Measurements from ENCODE around the gene TNRC6A. TPM values are rescaled to one million over a fixed set of nuclear protein-coding genes. Genes with fewer than 3 reads are reported as not detected.

The TNRC6A gene
- total and polyA plus RNA-seq, 2 of the 13 experiments (the other 11 are each of a cell fraction or from before 2014, with no cell fraction given): 30.9 to 43.6 TPM

- TF ChIP-seq DNMT3B (CRISPR knock-in tag; conservative IDR thresholded peaks at IDR 0.05): no peak
Measured at GRCh38 chr16:24717411-24717810, 12.0 kb upstream of the TNRC6A start (continued).

- Histone ChIP-seq H3K9ac (ENCODE audit: insufficient read depth, low read depth, low read length) (no peak overlapping the region), H3K4me2 (ENCODE audit: low read depth, low read length) (no peak overlapping the region), H3K27me3 (ENCODE audit: control insufficient read depth in 1 of 2, insufficient read depth in 2 of 2, low read length in 2 of 2) (peaks cover 0 to 10% of the 10 kb centered on the region in 2 experiments; a peak in 1 of 5 replicates), H3K36me3 (replicated peaks in 1 of 2; ENCODE audit: control insufficient read depth in 1 of 2, insufficient read depth in 2 of 2, low read length in 2 of 2) (no peaks in the 10 kb centered on the region), H3K79me2 (ENCODE audit: insufficient read depth, low read length) (no peaks in the 10 kb centered on the region), H3K4me1 (ENCODE audit: insufficient read depth, low read length) (no peaks in the 10 kb centered on the region), H2AFZ (ENCODE audit: low read length) (no peak overlapping the region), H3K4me3 (replicated peaks in 1 of 3; ENCODE audit: insufficient read depth in 1 of 3, low read depth in 2 of 3, low read length in 3 of 3) (no peak overlapping the region), H4K20me1 (ENCODE audit: insufficient read depth, low read length) (no peaks in the 10 kb centered on the region), H3K9me3 (ENCODE audit: low read length) (no peaks in the 10 kb centered on the region), H3K27ac (ENCODE audit: extremely low read length, insufficient read depth, low read length) (no peak overlapping the region)
- ChIA-PET CTCF (ENCODE audit: low intra/inter-chr PET ratio, low total read pairs) (no interaction called here), POLR2A (interaction anchor here (0.9 kb wide), 1 partner anchor 15 kb away, joined by 3 read pairs; no protein-coding TSS in a partner anchor)
- DNase-seq (ENCODE audit: low spot score) (no peak), ATAC-seq (no peak), FAIRE-seq (no peak)
- intact Hi-C loops (cut with micrococcal nuclease; ENCODE audit: unreplicated experiment) (no loop called here), in situ Hi-C loops (cut with HindIII; ENCODE audit: extremely low pct_ligation_motif_present, low pct_unique_long_range_greater_than_20kb) (no loop called here)
- BruUV-seq (replicated peaks): no TSS peak
- WGBS (ENCODE audit: low lambda C conversion rate): 62% methylated on average over 6 of the region's 6 CpGs
- TF ChIP-seq ZMYM3 (CRISPR knock-in tag; IDR thresholded peaks at IDR 0.05) (peak; percentile 42), ZNF253 (CRISPR knock-in tag; IDR thresholded peaks at IDR 0.05; ENCODE audit: borderline replicate concordance) (no peak), NFATC3 (CRISPR knock-in tag; IDR thresholded peaks at IDR 0.05) (no peak), ZNF121 (CRISPR knock-in tag; IDR thresholded peaks at IDR 0.05) (peak; percentile 87), ZNF704 (CRISPR knock-in tag; IDR thresholded peaks at IDR 0.05; ENCODE audit: borderline replicate concordance) (no peak), SCMH1 (CRISPR knock-in tag; IDR thresholded peaks at IDR 0.05; ENCODE audit: borderline replicate concordance) (no peak), HMGXB3 (CRISPR knock-in tag; IDR thresholded peaks at IDR 0.05; ENCODE audit: borderline replicate concordance) (no peak), CREB1 (IDR thresholded peaks at IDR 0.05) (no peak), CREB1 (CRISPR knock-in tag; IDR thresholded peaks at IDR 0.05) (no peak), CAMTA2 (CRISPR knock-in tag; IDR thresholded peaks at IDR 0.05; ENCODE audit: borderline replicate concordance) (no peak), HMGXB4 (CRISPR knock-in tag; IDR thresholded peaks at IDR 0.05; ENCODE audit: borderline replicate concordance in 1 of 2, low read depth in 1 of 2) (no peak)
Measured at GRCh38 chr16:24718967-24719521, 10.4 kb upstream of the TNRC6A start.
